ENCODE data around the gene TRIM59.

TRIM59 gene

GRCh38 chr3:160473978-160474377, 24.4 kb upstream of the TRIM59 start:
- no peak for DNase-seq (ENCODE audit: low spot score)
- in situ Hi-C loops (cut with MboI; ENCODE audit: low sequenced_read_pairs, unreplicated experiment), result no loop called here

DNA sequence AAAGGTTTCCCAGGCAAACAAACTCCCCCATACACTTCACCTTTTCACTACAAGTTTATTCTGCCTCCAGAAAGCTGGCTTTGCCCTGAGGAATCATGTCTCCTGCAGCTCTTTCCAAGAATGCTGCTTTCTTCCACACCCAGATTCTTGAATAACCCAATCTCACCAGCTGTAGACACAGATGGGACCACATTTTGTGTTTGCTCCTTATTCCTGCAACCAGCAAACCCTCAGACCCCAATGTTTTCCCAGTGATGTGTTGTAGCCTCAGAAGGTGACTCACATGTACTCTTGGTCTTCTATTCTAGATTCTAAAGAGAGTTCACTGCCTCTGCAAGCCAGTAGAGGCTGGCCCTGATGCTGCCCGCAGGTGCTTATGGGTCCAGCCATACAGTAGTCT, 23.6 kb upstream of the TRIM59 start:
- in situ Hi-C loops (cut with MboI; ENCODE audit: low sequenced_read_pairs, unreplicated experiment), result no loop called here
- DNase-seq (ENCODE audit: low spot score), result no peak
- TF ChIP-seq CTCF (IDR thresholded peaks at IDR 0.05; ENCODE audit: borderline replicate concordance, control extremely low read depth, extremely low read depth, insufficient read depth, missing control alignments), result no peak

More at GRCh38 chr3:160473978-160474377, 24.4 kb upstream of the TRIM59 start:
- TF ChIP-seq CTCF (IDR thresholded peaks at IDR 0.05; ENCODE audit: borderline replicate concordance, control extremely low read depth, extremely low read depth, insufficient read depth, missing control alignments), result no peak

DNA sequence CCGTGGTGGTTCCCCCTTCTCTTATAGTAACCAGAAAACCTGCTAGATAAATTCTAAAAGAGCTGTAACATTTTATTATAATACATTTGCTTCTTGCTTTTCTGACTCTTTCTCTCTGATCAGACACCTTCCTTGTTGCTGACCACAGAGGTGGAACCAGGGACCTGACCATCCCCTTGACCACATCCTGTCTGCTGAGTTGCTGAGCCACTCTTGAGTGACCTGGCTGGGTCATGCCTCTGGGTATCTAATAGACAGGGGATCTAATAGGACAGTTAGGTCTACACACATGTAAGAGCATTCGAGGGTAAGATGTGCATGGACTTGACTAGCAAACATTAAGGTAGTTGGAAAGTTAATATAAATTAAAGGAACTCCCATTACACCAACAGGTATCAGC, 22.8 kb upstream of the TRIM59 start:
- in situ Hi-C loops (cut with MboI; ENCODE audit: low sequenced_read_pairs, unreplicated experiment), result no loop called here
- no peak for TF ChIP-seq CTCF (IDR thresholded peaks at IDR 0.05; ENCODE audit: borderline replicate concordance, control extremely low read depth, extremely low read depth, insufficient read depth, missing control alignments)
- DNase-seq (ENCODE audit: low spot score), result no peak

GRCh38 chr3:160471892-160472291, 22.3 kb upstream of the TRIM59 start:
- TF ChIP-seq CTCF (IDR thresholded peaks at IDR 0.05; ENCODE audit: borderline replicate concordance, control extremely low read depth, extremely low read depth, insufficient read depth, missing control alignments), result no peak
- in situ Hi-C loops (cut with MboI; ENCODE audit: low sequenced_read_pairs, unreplicated experiment), result no loop called here
- DNase-seq (ENCODE audit: low spot score), result no peak

DNA sequence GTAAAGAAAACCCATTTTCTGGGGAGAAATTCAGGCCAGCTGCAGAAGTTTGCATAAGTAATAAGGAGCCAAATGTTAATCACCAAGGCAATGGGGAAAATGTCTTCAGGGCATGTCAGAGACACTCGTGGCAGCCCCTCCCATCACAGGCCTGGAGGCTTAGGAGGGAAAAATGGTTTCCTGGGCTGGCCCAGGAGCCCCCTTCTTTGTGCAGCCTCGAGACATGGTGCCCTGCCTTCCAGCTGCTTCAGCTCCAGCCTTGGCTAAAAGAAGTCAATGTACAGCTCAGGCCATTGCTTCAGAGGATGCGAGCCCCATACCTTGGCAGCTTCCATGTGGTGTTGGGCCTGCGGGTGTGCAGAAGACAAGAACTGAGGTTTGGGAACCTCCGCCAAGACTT, 20.6 kb upstream of the TRIM59 start:
- DNase-seq (ENCODE audit: low spot score), result no peak
- in situ Hi-C loops (cut with MboI; ENCODE audit: low sequenced_read_pairs, unreplicated experiment), result no loop called here
- TF ChIP-seq CTCF (IDR thresholded peaks at IDR 0.05; ENCODE audit: borderline replicate concordance, control extremely low read depth, extremely low read depth, insufficient read depth, missing control alignments), result no peak

- in situ Hi-C loops (cut with MboI; ENCODE audit: low sequenced_read_pairs, unreplicated experiment), result no loop called here
- TF ChIP-seq CTCF (IDR thresholded peaks at IDR 0.05; ENCODE audit: borderline replicate concordance, control extremely low read depth, extremely low read depth, insufficient read depth, missing control alignments), result no peak
- no peak for DNase-seq (ENCODE audit: low spot score)
These were observed 15.4 kb upstream of the TRIM59 start for GRCh38 chr3:160464971-160465370.

DNA sequence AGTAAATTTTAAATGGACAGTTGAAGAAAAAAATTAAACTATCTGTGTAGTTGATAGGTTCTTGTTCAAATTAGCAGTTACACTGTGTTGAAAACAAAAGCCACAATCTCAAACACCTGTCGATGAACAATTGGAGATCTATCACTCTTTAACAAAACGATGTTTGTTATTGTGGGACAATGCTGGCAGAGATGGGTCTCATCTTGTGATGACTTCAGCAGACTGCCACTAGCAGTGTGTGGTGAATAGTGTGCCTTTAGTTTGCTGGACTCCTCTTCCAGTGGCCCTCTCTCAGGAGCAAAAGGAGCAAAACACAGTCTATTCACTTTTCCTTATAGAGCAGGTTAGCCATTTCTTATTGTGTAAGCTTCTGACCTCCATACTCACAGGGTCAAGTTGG, 14.7 kb upstream of the TRIM59 start:
- no peak for DNase-seq (ENCODE audit: low spot score)
- in situ Hi-C loops (cut with MboI; ENCODE audit: low sequenced_read_pairs, unreplicated experiment), result no loop called here
- TF ChIP-seq CTCF (IDR thresholded peaks at IDR 0.05; ENCODE audit: borderline replicate concordance, control extremely low read depth, extremely low read depth, insufficient read depth, missing control alignments), result no peak
